ENCODE data around the gene SEC23B. TPM values are rescaled to one million over a fixed set of nuclear protein-coding genes. Genes with fewer than 3 reads are reported as not detected.

The SEC23B gene
- total RNA-seq, 2 donors from 2014 or later = 56.5 to 77.8 TPM

DNA sequence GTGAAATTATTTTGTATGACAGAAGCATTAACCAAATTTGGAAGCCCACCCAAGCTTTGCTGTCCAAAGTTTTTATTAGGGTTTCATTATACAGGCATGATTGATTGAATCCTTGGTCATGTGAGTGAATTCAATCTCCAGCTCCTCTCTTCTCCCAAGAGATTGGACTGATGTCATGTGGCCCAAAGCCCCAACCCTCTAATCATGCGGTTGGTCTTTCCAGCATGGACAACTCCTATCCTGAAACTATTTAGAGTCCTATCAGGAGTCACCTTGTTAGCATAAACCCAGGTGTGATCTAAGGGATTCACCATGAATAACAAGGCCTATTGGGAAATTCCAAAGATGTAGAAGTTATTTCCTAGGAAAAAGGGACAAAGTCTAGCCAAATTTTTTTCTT lies 29.9 kb upstream of the SEC23B start:
- no peaks in the 10 kb centered on the region for H3K36me3 ChIP-seq
- H3K4me3 ChIP-seq = no peak overlapping the region
- no peaks in the 10 kb centered on the region for H3K9me3 ChIP-seq
- H3K27me3 ChIP-seq = no peaks in the 10 kb centered on the region
- no peak overlapping the region for H3K9ac ChIP-seq (ENCODE audit: low read depth in 2 of 2, low read length in 2 of 2)
- H3K27ac ChIP-seq = no peak overlapping the region
- no peak for DNase-seq
- TF ChIP-seq, protein P1, sequence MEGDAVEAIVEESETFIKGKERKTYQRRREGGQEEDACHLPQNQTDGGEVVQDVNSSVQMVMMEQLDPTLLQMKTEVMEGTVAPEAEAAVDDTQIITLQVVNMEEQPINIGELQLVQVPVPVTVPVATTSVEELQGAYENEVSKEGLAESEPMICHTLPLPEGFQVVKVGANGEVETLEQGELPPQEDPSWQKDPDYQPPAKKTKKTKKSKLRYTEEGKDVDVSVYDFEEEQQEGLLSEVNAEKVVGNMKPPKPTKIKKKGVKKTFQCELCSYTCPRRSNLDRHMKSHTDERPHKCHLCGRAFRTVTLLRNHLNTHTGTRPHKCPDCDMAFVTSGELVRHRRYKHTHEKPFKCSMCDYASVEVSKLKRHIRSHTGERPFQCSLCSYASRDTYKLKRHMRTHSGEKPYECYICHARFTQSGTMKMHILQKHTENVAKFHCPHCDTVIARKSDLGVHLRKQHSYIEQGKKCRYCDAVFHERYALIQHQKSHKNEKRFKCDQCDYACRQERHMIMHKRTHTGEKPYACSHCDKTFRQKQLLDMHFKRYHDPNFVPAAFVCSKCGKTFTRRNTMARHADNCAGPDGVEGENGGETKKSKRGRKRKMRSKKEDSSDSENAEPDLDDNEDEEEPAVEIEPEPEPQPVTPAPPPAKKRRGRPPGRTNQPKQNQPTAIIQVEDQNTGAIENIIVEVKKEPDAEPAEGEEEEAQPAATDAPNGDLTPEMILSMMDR (IDR thresholded peaks at IDR 0.05) = no peak
- H3K4me1 ChIP-seq = no peaks in the 10 kb centered on the region
- intact Hi-C loops (cut with DNase I) = no loop called here

DNA sequence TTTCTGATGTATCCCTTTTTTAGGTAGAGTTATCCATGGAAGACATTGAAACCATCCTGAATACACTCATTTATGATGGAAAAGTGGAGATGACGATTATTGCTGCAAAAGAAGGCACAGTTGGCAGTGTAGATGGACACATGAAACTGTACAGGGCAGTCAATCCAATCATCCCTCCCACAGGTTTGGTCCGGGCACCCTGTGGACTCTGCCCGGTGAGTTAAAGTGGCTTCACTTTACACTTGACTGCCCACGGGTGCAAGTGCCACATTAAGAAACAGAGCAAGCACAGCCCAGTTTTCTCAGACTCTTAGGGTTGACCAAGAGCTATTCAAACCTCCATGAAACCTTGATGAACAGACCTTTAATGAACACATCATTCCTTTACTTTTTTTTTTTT lies 26.1 kb upstream of the SEC23B start:
- TF ChIP-seq, protein P1 (IDR thresholded peaks at IDR 0.05) = no peak
- no peaks in the 10 kb centered on the region for H3K4me1 ChIP-seq
- H3K36me3 ChIP-seq = no peaks in the 10 kb centered on the region
- no peak for DNase-seq
- no peaks in the 10 kb centered on the region for H3K27me3 ChIP-seq
- intact Hi-C loops (cut with DNase I) = no loop called here
- no peak overlapping the region for H3K9ac ChIP-seq (ENCODE audit: low read depth in 2 of 2, low read length in 2 of 2)
- H3K4me3 ChIP-seq = no peak overlapping the region
- no peak overlapping the region for H3K27ac ChIP-seq
- no peaks in the 10 kb centered on the region for H3K9me3 ChIP-seq

DNA sequence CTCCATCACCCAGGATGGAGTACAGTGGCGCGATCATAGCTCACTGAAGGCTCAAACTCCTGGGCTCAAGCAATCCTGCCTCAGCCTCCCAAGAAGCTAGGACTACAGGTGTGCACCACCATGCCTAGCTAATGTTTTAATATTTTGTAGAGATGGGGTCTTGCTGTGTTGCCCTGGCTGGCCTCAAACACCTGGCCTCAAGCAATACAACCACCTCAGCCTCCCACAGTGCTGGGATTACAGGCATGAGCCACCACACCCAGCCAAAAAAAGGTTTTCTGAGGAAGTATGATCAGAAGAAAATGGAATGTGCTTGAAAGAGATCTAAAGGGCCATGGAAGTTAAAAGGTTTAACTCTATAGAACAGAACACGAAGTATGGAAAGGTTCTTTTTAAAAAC lies 19.4 kb upstream of the SEC23B start:
- Histone ChIP-seq H3K9me3 (no peaks in the 10 kb centered on the region), H3K36me3 (peaks cover 3% of the 10 kb centered on the region), H3K27ac (no peak overlapping the region), H3K4me3 (no peak overlapping the region), H3K27me3 (no peaks in the 10 kb centered on the region), H3K4me1 (no peaks in the 10 kb centered on the region), H3K9ac (ENCODE audit: low read depth in 2 of 2, low read length in 2 of 2) (no peak overlapping the region)
- TF ChIP-seq, protein P1 (IDR thresholded peaks at IDR 0.05) = no peak
- intact Hi-C loops (cut with DNase I) = no loop called here
- no peak for DNase-seq

DNA sequence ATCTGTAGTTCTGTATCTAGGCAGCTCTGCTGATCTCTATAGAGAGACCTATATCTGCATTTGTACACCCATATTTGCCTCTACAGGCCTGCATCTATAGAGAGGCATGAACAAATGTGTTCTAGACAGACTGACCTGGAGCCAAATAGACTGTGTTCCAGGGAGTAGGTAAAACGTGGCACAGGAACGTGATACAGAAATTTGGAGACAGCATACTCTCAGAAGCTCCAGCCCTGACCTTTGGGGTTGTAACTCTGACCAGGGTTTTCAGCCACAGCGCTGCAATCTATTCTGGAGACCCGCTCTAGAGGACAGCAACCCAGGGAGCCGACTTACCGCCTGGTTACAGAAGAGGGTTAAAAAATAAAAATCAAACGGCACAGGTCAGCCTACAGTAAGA lies 11.7 kb upstream of the SEC23B start:
- Histone ChIP-seq H3K36me3 (no peaks in the 10 kb centered on the region), H3K27me3 (no peaks in the 10 kb centered on the region), H3K9me3 (no peaks in the 10 kb centered on the region), H3K9ac (ENCODE audit: low read depth in 2 of 2, low read length in 2 of 2) (peak overlapping the region in 1 of 2 donors; percentile 71), H3K4me3 (peak overlapping the region; percentile 54), H3K4me1 (peaks cover 5% of the 10 kb centered on the region), H3K27ac (no peak overlapping the region)
- no peak for DNase-seq
- intact Hi-C loops (cut with DNase I) = no loop called here
- TF ChIP-seq, protein P1 (IDR thresholded peaks at IDR 0.05) = no peak

DNA sequence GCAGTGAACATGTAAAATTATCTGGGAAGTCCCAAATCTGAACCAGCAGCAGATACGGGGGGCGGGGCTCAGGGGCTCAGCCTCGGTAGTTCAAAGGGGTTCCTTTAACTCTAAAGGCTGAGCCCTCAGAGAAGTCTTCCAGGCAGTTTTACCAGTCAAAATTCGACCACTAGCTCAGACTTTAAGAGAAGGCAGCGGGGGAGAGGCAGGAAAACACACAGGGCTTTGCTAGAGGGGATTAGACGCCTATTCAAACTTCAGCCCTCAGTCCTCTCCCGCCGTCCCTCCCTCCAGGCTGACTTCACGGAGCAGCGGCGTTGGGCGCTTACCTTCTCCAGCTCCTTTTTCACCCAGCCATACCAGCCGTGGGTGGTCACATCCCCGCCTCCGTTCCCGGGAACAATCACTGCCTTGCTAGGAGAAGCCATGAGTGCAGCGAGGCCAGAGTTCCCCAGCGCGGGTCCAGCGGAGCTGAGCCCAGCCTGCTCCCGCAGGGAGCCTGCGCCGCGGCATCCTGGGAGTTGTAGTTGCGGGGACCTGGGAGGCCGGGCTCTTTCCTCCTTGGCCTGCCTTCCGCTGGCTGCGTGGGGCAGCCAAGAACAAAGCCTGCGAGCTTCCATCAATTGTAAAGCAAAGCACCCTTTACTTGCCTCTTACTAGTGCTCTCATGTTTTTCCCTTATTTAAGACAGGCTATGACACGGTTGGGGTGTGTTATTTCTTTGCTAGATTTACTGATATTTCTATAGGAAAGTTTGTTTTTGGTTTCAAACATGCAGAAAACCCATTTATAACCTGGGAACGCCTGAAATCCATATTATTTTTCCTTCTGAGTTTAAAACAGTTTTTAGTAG lies 10.8 kb upstream of the SEC23B start, which contains the start of gene RBBP9:
TSS of gene RBBP9 (minus strand) at position 486 of the 853 bp plus-strand sequence. CDS start at position 428, 58 bp downstream.
- Histone ChIP-seq H3K9ac (ENCODE audit: low read depth in 2 of 2, low read length in 2 of 2) (peak within 1 kb of the TSS; percentile 71 to 76), H3K4me1 (peaks cover 5% of the 10 kb centered on the region), H3K4me3 (peak within 1 kb of the TSS; percentile 54), H3K27me3 (no peaks in the 10 kb centered on the region), H3K36me3 (no peaks in the 10 kb centered on the region), H3K27ac (peak within 1 kb of the TSS; percentile 0), H3K9me3 (no peaks in the 10 kb centered on the region)
- DNase-seq = peak; percentile 89
- TF ChIP-seq, protein P1 (IDR thresholded peaks at IDR 0.05) = no peak
- intact Hi-C loops (cut with DNase I) = no loop called here

Data from colonic mucosa (tissue), 4 donors.